ENCODE results near the gene DUOXA1. TPM values are rescaled to one million over a fixed set of nuclear protein-coding genes. Genes with fewer than 3 reads are reported as not detected.
A peak's percentile ranks its signal among the peaks of the same experiment; 100 is the strongest.

DUOXA1 gene
- total RNA-seq, 1 donor, result not detected

DNA sequence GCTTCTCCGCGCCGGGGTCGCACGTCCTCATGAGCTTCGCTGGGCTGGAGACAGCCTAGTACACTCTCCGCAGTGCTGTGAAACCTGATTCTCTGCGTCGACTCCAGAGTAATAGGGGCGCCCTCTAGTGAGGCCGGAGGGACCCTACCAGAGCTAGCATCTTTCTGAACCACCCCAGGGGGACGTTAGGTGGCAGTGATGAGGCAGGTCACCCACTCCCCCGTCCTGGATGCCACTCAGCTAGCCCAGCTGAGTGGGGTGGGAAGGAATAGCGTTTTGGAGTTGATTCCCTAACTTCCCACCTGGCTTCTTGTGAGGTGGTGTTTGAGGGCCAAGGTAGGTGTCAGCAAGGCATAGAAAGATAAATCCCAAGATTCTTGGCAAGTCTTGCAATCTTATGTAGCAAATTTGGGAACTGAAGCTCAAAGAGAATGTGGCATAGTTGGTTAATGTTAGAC lies 11.5 kb downstream of the DUOXA1 start:
- peak; percentile 89 for DNase-seq (ENCODE audit: low read depth)
- H3K4me3 ChIP-seq (ENCODE audit: low read depth, low read length), result no peak overlapping the region
- TF ChIP-seq CTCF (IDR thresholded peaks at IDR 0.05; ENCODE audit: insufficient read depth, low read depth, low read length), result peak; percentile 100

GRCh38 chr15:45117308-45118130 lies 12.2 kb downstream of the DUOXA1 start:
- no peak overlapping the region for H3K4me3 ChIP-seq (ENCODE audit: low read depth, low read length)
- TF ChIP-seq CTCF (IDR thresholded peaks at IDR 0.05; ENCODE audit: insufficient read depth, low read depth, low read length), result no peak
- DNase-seq (ENCODE audit: low read depth), result no peak

GRCh38 chr15:45116482-45117307 lies 13.0 kb downstream of the DUOXA1 start:
- TF ChIP-seq CTCF (IDR thresholded peaks at IDR 0.05; ENCODE audit: insufficient read depth, low read depth, low read length), result no peak
- DNase-seq (ENCODE audit: low read depth), result no peak
- no peak overlapping the region for H3K4me3 ChIP-seq (ENCODE audit: low read depth, low read length)

- TF ChIP-seq CTCF (IDR thresholded peaks at IDR 0.05; ENCODE audit: insufficient read depth, low read depth, low read length), result no peak
- no peak overlapping the region for H3K4me3 ChIP-seq (ENCODE audit: low read depth, low read length)
- no peak for DNase-seq (ENCODE audit: low read depth)
These were observed 13.6 kb downstream of the DUOXA1 start for GRCh38 chr15:45116006-45116481.

GRCh38 chr15:45115312-45115820 lies 14.3 kb downstream of the DUOXA1 start:
- TF ChIP-seq CTCF (IDR thresholded peaks at IDR 0.05; ENCODE audit: insufficient read depth, low read depth, low read length), result no peak
- DNase-seq (ENCODE audit: low read depth), result no peak
- no peak overlapping the region for H3K4me3 ChIP-seq (ENCODE audit: low read depth, low read length)

GRCh38 chr15:45114751-45115085 lies 15.0 kb downstream of the DUOXA1 start:
- TF ChIP-seq CTCF (IDR thresholded peaks at IDR 0.05; ENCODE audit: insufficient read depth, low read depth, low read length), result no peak
- DNase-seq (ENCODE audit: low read depth), result no peak
- no peak overlapping the region for H3K4me3 ChIP-seq (ENCODE audit: low read depth, low read length)
